Astrocyte (in vitro differentiated cells and primary cell): ENCODE data around the gene GRK5. TPM values are rescaled to one million over a fixed set of nuclear protein-coding genes. Genes with fewer than 3 reads are reported as not detected.

Source experiments
- DNase-seq: peaks from one replicate; pipeline ENCODE4 v3.0.0-alpha.2; 2010; ENCODE audit warnings: low read depth
- FAIRE-seq: peaks from 2 replicates; lab custom pipeline; 2011; peaks lifted over from hg19 to GRCh38; lab: Jason Lieb, UNC
- H2AFZ ChIP-seq: 2 replicates; pipeline ENCODE4 v1.6.0; 2012; ENCODE audit warnings: low read depth, low read length, inconsistent platforms
- H3K27ac ChIP-seq: 2 replicates; pipeline ENCODE4 v1.5.1; 2011; ENCODE audit warnings: low read depth, low read length, inconsistent platforms
- H3K27me3 ChIP-seq: 2 replicates; pipeline ENCODE4 v1.6.0; 2011; ENCODE audit warnings: low read length, inconsistent platforms; ENCODE audit not compliant: insufficient read depth
- H3K36me3 ChIP-seq: 2 replicates; pipeline ENCODE4 v1.5.1; 2011; ENCODE audit warnings: low read length, inconsistent platforms; ENCODE audit not compliant: insufficient read depth
- H3K4me1 ChIP-seq: 2 replicates; pipeline ENCODE4 v1.5.1; 2011; ENCODE audit warnings: low read length, inconsistent platforms; ENCODE audit not compliant: insufficient read depth
- H3K4me2 ChIP-seq: 2 replicates; pipeline ENCODE4 v1.6.0; 2012; ENCODE audit warnings: low read length, inconsistent platforms
- H3K4me3 ChIP-seq: 2 replicates; pipeline ENCODE4 v1.5.1; 2011; ENCODE audit warnings: low read depth, mild to moderate bottlenecking, low read length, inconsistent platforms; ENCODE audit not compliant: insufficient read depth
- H3K79me2 ChIP-seq: 2 replicates; pipeline ENCODE4 v1.6.0; 2012; ENCODE audit warnings: mild to moderate bottlenecking, low read length, inconsistent platforms; ENCODE audit not compliant: insufficient read depth
- H3K9ac ChIP-seq: 2 replicates; pipeline ENCODE4 v1.6.0; 2012; ENCODE audit warnings: mild to moderate bottlenecking, low read length, inconsistent platforms
- H3K9me3 ChIP-seq: 2 replicates; pipeline ENCODE4 v1.5.1; 2012; ENCODE audit warnings: low read depth, mild to moderate bottlenecking, low read length, inconsistent platforms; ENCODE audit not compliant: insufficient read depth
- H4K20me1 ChIP-seq: 2 replicates; pipeline ENCODE4 v1.6.0; 2012; ENCODE audit warnings: low read length, inconsistent platforms; ENCODE audit not compliant: insufficient read depth
- H3K27ac Mint-ChIP-seq: one replicate; pipeline ENCODE4 v1.8.0; 2021; ENCODE audit warnings: mild to moderate bottlenecking, mixed read lengths; ENCODE audit not compliant: unreplicated experiment
- H3K27me3 Mint-ChIP-seq: one replicate; pipeline ENCODE4 v1.8.0; 2021; ENCODE audit warnings: low read depth, mixed read lengths; ENCODE audit not compliant: unreplicated experiment
- H3K36me3 Mint-ChIP-seq: one replicate; pipeline ENCODE4 v1.8.0; 2021; ENCODE audit warnings: low read depth, mixed read lengths; ENCODE audit not compliant: unreplicated experiment
- H3K4me1 Mint-ChIP-seq: one replicate; pipeline ENCODE4 v1.8.0; 2021; ENCODE audit warnings: low read depth, mixed read lengths; ENCODE audit not compliant: unreplicated experiment
- H3K4me3 Mint-ChIP-seq: one replicate; pipeline ENCODE4 v1.8.0; 2021; ENCODE audit warnings: mild to moderate bottlenecking, moderate library complexity, mixed read lengths; ENCODE audit not compliant: unreplicated experiment
- H3K9me3 Mint-ChIP-seq: one replicate; pipeline ENCODE4 v1.8.0; 2021; ENCODE audit warnings: mild to moderate bottlenecking, mixed read lengths; ENCODE audit not compliant: unreplicated experiment
- EZH2 ChIP-seq: IDR thresholded peaks from 2 replicates; pipeline ENCODE4 v1.6.1; 2012; ENCODE audit warnings: mild to moderate bottlenecking, low read length, inconsistent platforms; ENCODE audit not compliant: insufficient read depth
- total RNA-seq: library from RNA; stranded (reverse); gene quantifications from 2 replicates; pipeline ENCODE4 v1.2.1, GENCODE V29; 2021
- TF ChIP-seq, protein P1 (sequence below): IDR thresholded peaks from 2 replicates; pipeline ENCODE4 v1.5.1; 2011; ENCODE audit warnings: low read depth, mild to moderate bottlenecking, inconsistent platforms, low read length, moderate library complexity; ENCODE audit not compliant: insufficient read depth

GRK5 gene
- total RNA-seq, 1 donor from 2014 or later: 8.5 TPM

DNA sequence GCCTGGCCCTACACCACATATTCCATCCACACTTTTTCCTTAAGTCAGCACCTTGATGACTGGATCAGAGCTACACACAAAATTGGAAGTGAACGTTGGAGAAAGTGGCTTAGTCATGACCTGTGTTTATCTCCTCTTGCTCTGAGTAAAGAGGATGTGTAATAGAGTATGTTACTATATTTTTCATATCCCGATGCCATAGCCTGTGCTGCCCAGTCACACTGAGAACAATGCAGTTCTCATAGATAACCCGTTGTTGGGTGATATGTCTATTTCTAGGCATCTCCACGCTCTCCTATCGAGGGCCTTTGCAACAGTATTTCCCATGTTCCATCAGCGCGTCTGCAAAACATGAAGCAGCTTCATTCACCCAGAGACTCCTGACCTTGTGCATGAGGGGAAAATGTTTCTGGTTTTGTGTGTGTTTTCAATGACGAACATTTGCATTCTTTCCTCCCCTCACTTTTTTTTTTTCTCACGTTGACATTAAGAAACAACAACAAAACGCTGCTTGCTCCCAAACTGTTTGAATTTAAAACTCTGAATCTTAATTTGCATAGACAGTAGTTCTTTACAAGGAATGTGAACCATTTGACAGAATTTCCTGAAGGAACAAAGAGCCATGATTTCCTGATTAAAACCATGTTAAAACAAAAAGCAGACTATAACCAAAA is 43.4 kb downstream of the GRK5 start:
- H3K4me2 ChIP-seq: peak overlapping the region; percentile 77
- peak overlapping the region; percentile 85 for H3K9ac ChIP-seq
- Mint-ChIP-seq H3K36me3 (no peaks in the 10 kb centered on the region), H3K4me1 (peaks cover 48% of the 10 kb centered on the region), H3K27ac (peak overlapping the region; percentile 67), H3K27me3 (no peaks in the 10 kb centered on the region), H3K9me3 (no peaks in the 10 kb centered on the region), H3K4me3 (peak overlapping the region; percentile 50)
- H4K20me1 ChIP-seq: no peaks in the 10 kb centered on the region
- H3K4me3 ChIP-seq: peak overlapping the region; percentile 13
- DNase-seq (peak; percentile 95), FAIRE-seq (peak; percentile 93)
- H2AFZ ChIP-seq: no peak overlapping the region
- H3K27me3 ChIP-seq: no peaks in the 10 kb centered on the region
- no peak for TF ChIP-seq EZH2
- TF ChIP-seq, protein P1, sequence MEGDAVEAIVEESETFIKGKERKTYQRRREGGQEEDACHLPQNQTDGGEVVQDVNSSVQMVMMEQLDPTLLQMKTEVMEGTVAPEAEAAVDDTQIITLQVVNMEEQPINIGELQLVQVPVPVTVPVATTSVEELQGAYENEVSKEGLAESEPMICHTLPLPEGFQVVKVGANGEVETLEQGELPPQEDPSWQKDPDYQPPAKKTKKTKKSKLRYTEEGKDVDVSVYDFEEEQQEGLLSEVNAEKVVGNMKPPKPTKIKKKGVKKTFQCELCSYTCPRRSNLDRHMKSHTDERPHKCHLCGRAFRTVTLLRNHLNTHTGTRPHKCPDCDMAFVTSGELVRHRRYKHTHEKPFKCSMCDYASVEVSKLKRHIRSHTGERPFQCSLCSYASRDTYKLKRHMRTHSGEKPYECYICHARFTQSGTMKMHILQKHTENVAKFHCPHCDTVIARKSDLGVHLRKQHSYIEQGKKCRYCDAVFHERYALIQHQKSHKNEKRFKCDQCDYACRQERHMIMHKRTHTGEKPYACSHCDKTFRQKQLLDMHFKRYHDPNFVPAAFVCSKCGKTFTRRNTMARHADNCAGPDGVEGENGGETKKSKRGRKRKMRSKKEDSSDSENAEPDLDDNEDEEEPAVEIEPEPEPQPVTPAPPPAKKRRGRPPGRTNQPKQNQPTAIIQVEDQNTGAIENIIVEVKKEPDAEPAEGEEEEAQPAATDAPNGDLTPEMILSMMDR: no peak
- peaks cover 37% of the 10 kb centered on the region for H3K79me2 ChIP-seq
- peak overlapping the region; percentile 95 for H3K27ac ChIP-seq
- no peaks in the 10 kb centered on the region for H3K36me3 ChIP-seq
- H3K4me1 ChIP-seq: peaks cover 68% of the 10 kb centered on the region
- H3K9me3 ChIP-seq: no peaks in the 10 kb centered on the region

DNA sequence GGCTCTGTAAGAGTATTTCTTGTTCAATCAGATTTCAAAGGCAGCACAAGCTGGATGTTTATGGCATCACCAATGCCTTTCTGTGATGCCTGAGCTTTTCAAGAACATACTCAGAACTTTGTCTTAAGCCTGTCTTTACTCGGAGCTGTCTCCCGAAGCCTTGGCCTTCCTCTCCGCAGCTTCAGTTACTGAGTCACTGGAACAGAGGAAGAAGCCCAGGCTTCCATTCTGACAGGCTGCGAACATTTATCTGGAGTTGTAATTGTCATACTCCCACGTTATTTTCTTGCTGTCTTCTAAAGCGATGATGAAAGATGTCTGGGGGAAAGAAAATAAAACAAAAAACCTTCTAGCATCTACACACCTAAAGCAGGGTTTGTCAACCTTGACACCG is 43.9 kb downstream of the GRK5 start:
- Histone ChIP-seq H3K79me2 (peaks cover 40% of the 10 kb centered on the region), H2AFZ (no peak overlapping the region), H3K27me3 (no peaks in the 10 kb centered on the region), H3K4me2 (peak overlapping the region; percentile 77), H3K4me3 (peak overlapping the region; percentile 13), H4K20me1 (no peaks in the 10 kb centered on the region), H3K27ac (peak overlapping the region; percentile 95), H3K4me1 (peaks cover 68% of the 10 kb centered on the region), H3K36me3 (no peaks in the 10 kb centered on the region), H3K9me3 (no peaks in the 10 kb centered on the region), H3K9ac (peak overlapping the region; percentile 85)
- peak overlapping the region; percentile 67 for H3K27ac Mint-ChIP-seq
- DNase-seq (peak; percentile 84), FAIRE-seq (peak; percentile 9)
- no peaks in the 10 kb centered on the region for H3K27me3 Mint-ChIP-seq
- TF ChIP-seq EZH2: no peak
- TF ChIP-seq, protein P1: no peak
- no peaks in the 10 kb centered on the region for H3K9me3 Mint-ChIP-seq
- no peaks in the 10 kb centered on the region for H3K36me3 Mint-ChIP-seq
- no peak overlapping the region for H3K4me3 Mint-ChIP-seq
- peaks cover 48% of the 10 kb centered on the region for H3K4me1 Mint-ChIP-seq

GRCh38 chr10:119252051-119252465 is 44.7 kb downstream of the GRK5 start:
- H3K27me3 ChIP-seq: no peaks in the 10 kb centered on the region
- peaks cover 46% of the 10 kb centered on the region for H3K4me1 Mint-ChIP-seq

More at GRCh38 chr10:119252051-119252465, 44.7 kb downstream of the GRK5 start:
- Histone ChIP-seq H4K20me1 (no peaks in the 10 kb centered on the region), H3K79me2 (peaks cover 41% of the 10 kb centered on the region), H2AFZ (no peak overlapping the region), H3K27ac (peak overlapping the region; percentile 95), H3K36me3 (no peaks in the 10 kb centered on the region), H3K4me2 (peak overlapping the region; percentile 77), H3K4me1 (peaks cover 62% of the 10 kb centered on the region), H3K4me3 (no peak overlapping the region), H3K9me3 (no peaks in the 10 kb centered on the region), H3K9ac (peak overlapping the region; percentile 85)
- H3K27me3 Mint-ChIP-seq: no peaks in the 10 kb centered on the region
- DNase-seq: peak; percentile 49
- no peaks in the 10 kb centered on the region for H3K9me3 Mint-ChIP-seq
- TF ChIP-seq, protein P1: no peak
- no peak for TF ChIP-seq EZH2
- FAIRE-seq: no peak
- no peak overlapping the region for H3K27ac Mint-ChIP-seq
- H3K4me3 Mint-ChIP-seq: no peak overlapping the region
- H3K36me3 Mint-ChIP-seq: no peaks in the 10 kb centered on the region
